Hepatocyte (in vitro differentiated cells): ENCODE measurements around the gene SLC19A1. TPM values are rescaled to one million over a fixed set of nuclear protein-coding genes. Genes with fewer than 3 reads are reported as not detected.

ENCODE experiments used
- DNase-seq: peaks from one replicate; pipeline ENCODE4 v3.0.0-alpha.2; 2016; ENCODE audit warnings: low spot score
- H2AFZ ChIP-seq: fragments of 200-600 bp; sonication (generic); 2 replicates; pipeline ENCODE4 v1.6.0; 2016; ENCODE audit warnings: antibody characterized with exemption, mild to moderate bottlenecking
- H3K27ac ChIP-seq: fragments of 200-600 bp; sonication (generic); 2 replicates; pipeline ENCODE4 v1.5.1; 2016; ENCODE audit warnings: mild to moderate bottlenecking
- H3K27me3 ChIP-seq: fragments of 200-600 bp; sonication (generic); 2 replicates; pipeline ENCODE4 v1.6.1; 2016
- H3K36me3 ChIP-seq: fragments of 200-600 bp; sonication (generic); replicated peaks from 2 replicates; pipeline ENCODE4 v1.5.1; 2016; ENCODE audit warnings: low read depth; ENCODE audit not compliant: insufficient read depth
- H3K4me1 ChIP-seq: fragments of 200-600 bp; sonication (generic); 2 replicates; pipeline ENCODE4 v1.5.1; 2016; ENCODE audit warnings: mild to moderate bottlenecking, moderate library complexity; ENCODE audit not compliant: insufficient read depth
- H3K4me2 ChIP-seq: fragments of 200-600 bp; sonication (generic); 2 replicates; pipeline ENCODE4 v1.6.0; 2016
- H3K4me3 ChIP-seq: fragments of 200-600 bp; sonication (generic); 2 replicates; pipeline ENCODE4 v1.5.1; 2016; ENCODE audit warnings: mild to moderate bottlenecking
- H3K79me2 ChIP-seq: fragments of 200-600 bp; sonication (generic); 2 replicates; pipeline ENCODE4 v1.6.0; 2017; ENCODE audit warnings: mild to moderate bottlenecking
- H3K9me2 ChIP-seq: fragments of 200-600 bp; sonication (generic); replicated peaks from 2 replicates; pipeline ENCODE4 v1.6.0; 2017; ENCODE audit warnings: mild to moderate bottlenecking; ENCODE audit not compliant: insufficient read depth
- H3K9me3 ChIP-seq: fragments of 200-600 bp; sonication (generic); 2 replicates; pipeline ENCODE4 v1.5.1; 2016; ENCODE audit warnings: low read depth, mild to moderate bottlenecking
- H4K20me1 ChIP-seq: fragments of 200-600 bp; sonication (generic); 2 replicates; pipeline ENCODE4 v1.6.0; 2016; ENCODE audit warnings: mild to moderate bottlenecking; ENCODE audit not compliant: insufficient read depth, poor library complexity, severe bottlenecking
- EZH2 ChIP-seq: fragments of 200-600 bp; sonication (generic); IDR thresholded peaks from 2 replicates; pipeline ENCODE4 v1.6.1; 2016; ENCODE audit warnings: antibody characterized with exemption, mild to moderate bottlenecking, borderline replicate concordance
- EZH2phosphoT487 ChIP-seq: fragments of 200-600 bp; sonication (generic); IDR thresholded peaks from one replicate; pipeline ENCODE4 v1.6.1; 2018; ENCODE audit warnings: antibody characterized with exemption, mild to moderate bottlenecking, low read depth, moderate library complexity; ENCODE audit not compliant: unreplicated experiment, severe bottlenecking
- WGBS: methylation state at CpG from one replicate; pipeline ENCODE4 v1.1.6; 2016; ENCODE audit warnings: low lambda C conversion rate; ENCODE audit errors: missing lambda C conversion rate; 5-methylcytosine and 5-hydroxymethylcytosine counted together
- polyA plus RNA-seq: library from polyadenylated mRNA; unstranded; fragments of >200 nt; fragmentation: Nextera tagmentation; extraction: Ambion mirVana; gene quantifications from 2 replicates; pipeline ENCODE4 v1.2.1, GENCODE V29; 2016
- total RNA-seq: library from RNA; depleted of rRNA; stranded (reverse); fragments of >200 nt; gene quantifications from 2 replicates; pipeline ENCODE4 v1.2.3, GENCODE V29; 2014
- TF ChIP-seq, protein P1 (sequence below): fragments of 200-600 bp; sonication (generic); IDR thresholded peaks from 2 replicates; pipeline ENCODE4 v1.5.1; 2016; ENCODE audit warnings: antibody characterized with exemption, mild to moderate bottlenecking; ENCODE audit not compliant: poor library complexity

The SLC19A1 gene
- total and polyA plus RNA-seq, 2 experiments from 2014 or later = 7.7 to 24.8 TPM

DNA sequence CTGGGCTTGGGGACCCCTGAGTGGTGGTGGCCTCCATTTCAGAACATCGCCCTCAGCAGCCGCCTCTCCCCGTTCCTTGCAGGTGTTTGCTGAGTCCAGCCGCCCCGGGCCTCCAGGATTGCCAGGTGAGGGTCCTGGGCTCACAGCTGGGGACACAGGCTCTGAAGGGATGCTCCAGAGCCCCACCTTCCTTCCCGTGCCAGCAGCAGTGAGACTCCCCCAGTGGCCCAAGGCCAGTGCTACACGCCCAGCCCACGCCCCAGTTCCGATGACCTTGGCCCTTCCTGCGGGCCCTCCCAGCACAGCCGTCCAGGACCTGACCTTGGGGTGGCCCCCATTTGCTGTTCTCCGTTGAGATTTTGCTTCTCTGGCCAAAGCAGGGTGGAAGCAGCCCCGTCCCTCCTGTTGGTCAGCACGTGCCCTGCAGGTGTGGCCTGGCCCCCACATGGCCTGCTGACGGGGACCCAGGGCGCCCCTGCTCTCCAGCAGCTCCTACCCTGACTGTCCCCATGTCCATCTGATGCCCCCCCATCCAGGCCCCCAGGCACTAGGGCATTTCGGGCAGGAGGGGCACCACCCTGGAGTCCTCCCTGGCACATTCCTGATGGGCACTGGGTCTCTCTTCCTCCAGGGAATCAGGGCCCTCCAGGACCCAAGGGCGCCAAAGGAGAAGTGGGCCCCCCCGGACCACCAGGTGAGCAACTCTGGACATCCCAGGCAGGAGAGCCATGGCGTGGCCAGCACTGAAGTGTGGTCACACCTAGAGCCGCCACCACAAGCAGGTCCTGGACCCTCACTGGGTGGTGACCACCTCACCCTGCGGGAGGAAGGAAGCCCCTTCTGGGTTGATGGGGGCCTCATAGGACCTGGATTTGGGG, 45.0 kb downstream of the SLC19A1 start:
- WGBS = 94% methylated on average over 22 of the region's 22 CpGs

DNA sequence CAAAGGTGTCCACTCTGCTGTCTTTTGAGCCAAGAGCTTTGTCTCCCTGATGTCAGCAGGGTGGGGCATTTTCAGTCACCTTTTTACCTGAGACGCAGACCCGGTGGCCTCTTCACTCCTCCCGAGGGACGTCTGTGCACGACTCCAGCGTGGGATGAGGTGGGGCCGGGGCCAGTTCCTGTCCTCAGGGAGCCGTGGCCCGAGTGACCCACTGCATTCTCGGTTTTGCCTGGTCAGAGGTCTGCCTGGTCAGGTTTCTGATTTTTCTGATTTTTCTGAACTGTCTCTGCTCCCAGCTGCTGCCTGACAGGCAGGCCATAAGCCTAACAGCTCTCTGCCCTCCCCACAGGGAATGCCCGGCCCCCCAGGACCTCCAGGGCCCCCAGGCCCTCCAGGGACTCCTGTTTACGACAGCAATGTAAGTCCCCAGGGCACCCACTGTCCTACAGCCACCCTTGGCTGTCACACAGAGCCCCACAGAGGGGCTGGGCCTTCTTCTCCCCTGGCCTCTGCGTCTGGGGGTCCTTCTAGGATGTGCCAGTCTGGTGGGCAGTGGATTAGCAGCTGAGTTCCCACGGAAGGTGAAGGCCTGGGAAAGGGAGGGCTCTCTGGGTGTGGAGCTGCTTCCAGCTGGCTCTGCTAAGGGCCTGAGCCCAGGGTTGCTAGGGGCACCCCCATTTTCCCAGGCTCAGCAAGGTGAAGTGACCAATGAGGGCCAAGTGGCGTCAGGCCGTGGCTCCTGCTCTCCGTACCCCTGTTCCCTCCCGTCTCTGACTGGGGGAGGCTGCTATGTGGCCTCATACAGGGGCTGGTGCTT, 45.9 kb downstream of the SLC19A1 start:
- no peaks in the 10 kb centered on the region for H3K9me2 ChIP-seq
- H3K79me2 ChIP-seq = no peaks in the 10 kb centered on the region
- DNase-seq = no peak
- H3K9me3 ChIP-seq = no peaks in the 10 kb centered on the region
- H3K4me1 ChIP-seq = no peaks in the 10 kb centered on the region
- no peak overlapping the region for H3K4me3 ChIP-seq
- no peaks in the 10 kb centered on the region for H3K36me3 ChIP-seq
- H4K20me1 ChIP-seq = no peaks in the 10 kb centered on the region
- no peak overlapping the region for H2AFZ ChIP-seq
- 92% methylated on average over 18 of the region's 18 CpGs for WGBS
- H3K27ac ChIP-seq = no peak overlapping the region
- H3K27me3 ChIP-seq = no peaks in the 10 kb centered on the region
- no peak overlapping the region for H3K4me2 ChIP-seq
- TF ChIP-seq EZH2 (no peak), EZH2phosphoT487 (no peak)
- TF ChIP-seq, protein P1, sequence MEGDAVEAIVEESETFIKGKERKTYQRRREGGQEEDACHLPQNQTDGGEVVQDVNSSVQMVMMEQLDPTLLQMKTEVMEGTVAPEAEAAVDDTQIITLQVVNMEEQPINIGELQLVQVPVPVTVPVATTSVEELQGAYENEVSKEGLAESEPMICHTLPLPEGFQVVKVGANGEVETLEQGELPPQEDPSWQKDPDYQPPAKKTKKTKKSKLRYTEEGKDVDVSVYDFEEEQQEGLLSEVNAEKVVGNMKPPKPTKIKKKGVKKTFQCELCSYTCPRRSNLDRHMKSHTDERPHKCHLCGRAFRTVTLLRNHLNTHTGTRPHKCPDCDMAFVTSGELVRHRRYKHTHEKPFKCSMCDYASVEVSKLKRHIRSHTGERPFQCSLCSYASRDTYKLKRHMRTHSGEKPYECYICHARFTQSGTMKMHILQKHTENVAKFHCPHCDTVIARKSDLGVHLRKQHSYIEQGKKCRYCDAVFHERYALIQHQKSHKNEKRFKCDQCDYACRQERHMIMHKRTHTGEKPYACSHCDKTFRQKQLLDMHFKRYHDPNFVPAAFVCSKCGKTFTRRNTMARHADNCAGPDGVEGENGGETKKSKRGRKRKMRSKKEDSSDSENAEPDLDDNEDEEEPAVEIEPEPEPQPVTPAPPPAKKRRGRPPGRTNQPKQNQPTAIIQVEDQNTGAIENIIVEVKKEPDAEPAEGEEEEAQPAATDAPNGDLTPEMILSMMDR = no peak

More for the DNA sequence above, 45.0 kb downstream of the SLC19A1 start:
- Histone ChIP-seq H3K4me2 (no peak overlapping the region), H3K27ac (no peak overlapping the region), H3K9me3 (no peaks in the 10 kb centered on the region), H3K4me1 (no peaks in the 10 kb centered on the region), H3K4me3 (no peak overlapping the region), H3K79me2 (no peaks in the 10 kb centered on the region), H3K36me3 (no peaks in the 10 kb centered on the region), H2AFZ (no peak overlapping the region), H3K27me3 (no peaks in the 10 kb centered on the region), H4K20me1 (no peaks in the 10 kb centered on the region), H3K9me2 (no peaks in the 10 kb centered on the region)
- no peak for DNase-seq
- TF ChIP-seq, protein P1 = no peak
- TF ChIP-seq EZH2 = no peak
- TF ChIP-seq EZH2phosphoT487 = no peak

DNA sequence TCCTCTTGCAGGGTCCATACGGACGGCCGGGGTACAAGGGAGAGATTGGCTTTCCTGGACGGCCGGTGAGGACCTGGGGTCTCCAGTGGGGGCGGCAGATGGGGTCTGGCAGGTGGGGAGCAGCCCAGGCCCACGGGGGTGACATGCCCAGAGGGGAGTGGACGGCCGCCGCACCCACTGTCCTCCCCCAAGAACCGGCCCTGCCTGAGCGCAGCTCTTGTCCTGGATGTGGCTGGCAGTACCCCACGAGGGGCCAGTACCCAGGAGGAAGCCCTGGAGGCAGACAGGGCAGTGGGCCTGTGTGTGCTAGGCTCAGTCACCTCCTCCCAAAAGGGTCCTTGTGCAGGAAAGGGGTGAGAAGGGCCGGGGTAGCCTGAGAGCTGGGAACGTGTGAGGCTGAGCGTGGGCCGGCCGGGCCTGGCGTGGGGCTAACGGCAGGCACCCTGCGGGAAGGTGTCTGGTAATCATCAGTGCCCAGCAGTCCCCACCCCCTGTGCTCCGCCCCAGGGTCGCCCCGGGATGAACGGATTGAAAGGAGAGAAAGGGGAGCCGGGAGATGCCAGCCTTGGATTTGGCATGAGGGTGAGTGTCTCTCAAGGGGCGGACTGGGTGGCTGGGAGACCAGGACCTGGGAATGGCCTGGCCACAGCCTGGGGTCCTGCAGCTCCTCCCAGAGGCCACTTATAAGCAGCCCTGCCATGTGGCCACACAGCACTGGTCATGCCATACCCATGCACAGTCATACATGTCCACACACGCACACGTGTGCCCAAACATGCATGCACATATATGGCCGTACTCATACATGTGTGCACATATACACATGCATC, 47.2 kb downstream of the SLC19A1 start:
- DNase-seq = no peak
- Histone ChIP-seq H3K36me3 (no peaks in the 10 kb centered on the region), H4K20me1 (no peaks in the 10 kb centered on the region), H3K4me1 (no peaks in the 10 kb centered on the region), H3K4me2 (no peak overlapping the region), H3K9me2 (no peaks in the 10 kb centered on the region), H3K9me3 (no peaks in the 10 kb centered on the region), H2AFZ (no peak overlapping the region), H3K27ac (no peak overlapping the region), H3K27me3 (no peaks in the 10 kb centered on the region), H3K4me3 (no peak overlapping the region), H3K79me2 (no peaks in the 10 kb centered on the region)
- TF ChIP-seq EZH2 (no peak), EZH2phosphoT487 (no peak)
- TF ChIP-seq, protein P1 = no peak
- WGBS = 92% methylated on average over 28 of the region's 30 CpGs
